ENCODE data around the gene PRKX.

GRCh38 chrX:3666975-3667374 is 46.5 kb downstream of the PRKX start:
- TF ChIP-seq CTCF (conservative IDR thresholded peaks at IDR 0.05): no peak
- no peak for TF ChIP-seq ZFX (IDR thresholded peaks at IDR 0.05)

Data from C4-2B (cell line).